Parathyroid adenoma (tissue), 2 donors: ENCODE results near the gene WRAP53.
A peak's percentile ranks its signal among the peaks of the same experiment; 100 is the strongest.

Experiments used
- H2AFZ ChIP-seq: fragments of 300-600 bp; sonication (generic); one replicate; pipeline ENCODE4 v1.7.0; 2017; ENCODE audit warnings: antibody characterized with exemption, mild to moderate bottlenecking
- H3K27ac ChIP-seq: fragments of 300-600 bp; sonication (generic); one replicate; pipeline ENCODE4 v1.7.0; 2017
- H3K27me3 ChIP-seq: fragments of 300-600 bp; sonication (generic); one replicate; pipeline ENCODE4 v1.7.0; 2017; ENCODE audit warnings: low read length; ENCODE audit not compliant: control insufficient read depth, insufficient read depth
- H3K36me3 ChIP-seq: fragments of 300-600 bp; sonication (generic); one replicate; pipeline ENCODE4 v1.7.0; 2017; ENCODE audit warnings: low read length; ENCODE audit not compliant: control insufficient read depth, insufficient read depth
- H3K4me1 ChIP-seq: fragments of 300-600 bp; sonication (generic); one replicate; pipeline ENCODE4 v1.7.0; 2017; ENCODE audit warnings: control low read depth
- H3K4me2 ChIP-seq: fragments of 300-600 bp; sonication (generic); one replicate; pipeline ENCODE4 v1.7.0; 2017; ENCODE audit warnings: low read length
- H3K4me3 ChIP-seq: fragments of 300-600 bp; sonication (generic); one replicate; pipeline ENCODE4 v1.7.0; 2017; ENCODE audit warnings: low read depth, low read length
- H3K79me2 ChIP-seq: fragments of 300-600 bp; sonication (generic); one replicate; pipeline ENCODE4 v1.7.0; 2017; ENCODE audit warnings: control low read depth
- H3K9ac ChIP-seq: fragments of 300-600 bp; sonication (generic); one replicate; pipeline ENCODE4 v1.7.0; 2017; ENCODE audit warnings: mild to moderate bottlenecking
- H3K9me3 ChIP-seq: fragments of 300-600 bp; sonication (generic); one replicate; pipeline ENCODE4 v1.7.0; 2017; ENCODE audit warnings: low read length; ENCODE audit not compliant: control insufficient read depth
- CTCF ChIP-seq: fragments of 300-600 bp; sonication (generic); IDR thresholded peaks from one replicate; pipeline ENCODE4 v1.7.0; 2017; ENCODE audit warnings: antibody characterized with exemption, mild to moderate bottlenecking
- donor health status: primary hyperparathyroidism.

The WRAP53 gene

GRCh38 chr17:7716901-7717755 lies 28.9 kb downstream of the WRAP53 start, which contains the start of gene DNAH2:
DNAH2 (plus strand) TSS chr17:7717744; CDS start chr17:7719735, 1,991 bp downstream.
- peak within 1 kb of the TSS; percentile 96 for H2AFZ ChIP-seq
- TF ChIP-seq CTCF = peak; percentile 74
- peaks cover 7% of the 10 kb centered on the region for H3K4me1 ChIP-seq
- H3K4me2 ChIP-seq = peak within 1 kb of the TSS; percentile 97
- no peaks in the 10 kb centered on the region for H3K27me3 ChIP-seq
- H3K9ac ChIP-seq = no peak within 1 kb of the TSS
- peak within 1 kb of the TSS; percentile 77 for H3K27ac ChIP-seq
- peak within 1 kb of the TSS; percentile 92 for H3K4me3 ChIP-seq
- H3K9me3 ChIP-seq = no peaks in the 10 kb centered on the region
- H3K79me2 ChIP-seq = no peaks in the 10 kb centered on the region
- no peaks in the 10 kb centered on the region for H3K36me3 ChIP-seq

GRCh38 chr17:7717756-7718350 lies 29.6 kb downstream of the WRAP53 start:
- TF ChIP-seq CTCF = no peak
- Histone ChIP-seq H3K4me1 (peaks cover 7% of the 10 kb centered on the region), H3K9ac (no peak overlapping the region), H3K4me3 (peak overlapping the region; percentile 92), H2AFZ (peak overlapping the region; percentile 96), H3K27ac (peak overlapping the region; percentile 77), H3K4me2 (peak overlapping the region; percentile 97), H3K36me3 (no peaks in the 10 kb centered on the region), H3K79me2 (no peaks in the 10 kb centered on the region), H3K9me3 (no peaks in the 10 kb centered on the region), H3K27me3 (no peaks in the 10 kb centered on the region)

- Histone ChIP-seq H3K9me3 (no peaks in the 10 kb centered on the region), H3K27me3 (no peaks in the 10 kb centered on the region), H3K36me3 (no peaks in the 10 kb centered on the region), H3K27ac (no peak overlapping the region), H3K79me2 (no peaks in the 10 kb centered on the region), H3K9ac (no peak overlapping the region), H3K4me1 (peaks cover 7% of the 10 kb centered on the region), H3K4me3 (no peak overlapping the region), H3K4me2 (no peak overlapping the region), H2AFZ (no peak overlapping the region)
- no peak for TF ChIP-seq CTCF
Observed at GRCh38 chr17:7719661-7720060, 31.4 kb downstream of the WRAP53 start.

GRCh38 chr17:7720125-7720524 lies 31.8 kb downstream of the WRAP53 start:
- H3K4me1 ChIP-seq = peaks cover 7% of the 10 kb centered on the region
- H3K9me3 ChIP-seq = no peaks in the 10 kb centered on the region
- no peak overlapping the region for H3K27ac ChIP-seq
- no peaks in the 10 kb centered on the region for H3K36me3 ChIP-seq
- H2AFZ ChIP-seq = no peak overlapping the region
- TF ChIP-seq CTCF = no peak
- H3K4me2 ChIP-seq = no peak overlapping the region
- no peaks in the 10 kb centered on the region for H3K79me2 ChIP-seq
- no peaks in the 10 kb centered on the region for H3K27me3 ChIP-seq
- no peak overlapping the region for H3K9ac ChIP-seq
- no peak overlapping the region for H3K4me3 ChIP-seq
